22Rv1 (cell line): ENCODE results near the gene SKIC8.

Experiments
- CTCF ChIP-seq: fragments of 450-650 bp; IDR thresholded peaks from 2 replicates; pipeline ENCODE4 v1.5.1; 2017; ENCODE audit warnings: mild to moderate bottlenecking
- ZFX ChIP-seq: fragments of 450-650 bp; IDR thresholded peaks from 2 replicates; pipeline ENCODE4 v1.6.1; 2017; ENCODE audit warnings: antibody characterized with exemption, borderline replicate concordance

GRCh38 chr15:78259232-78259631, 40.2 kb downstream of the SKIC8 start:
- TF ChIP-seq CTCF (no peak), ZFX (no peak)
